Omental fat pad (tissue), 4 donors: ENCODE data around the gene HIKESHI. TPM values are rescaled to one million over a fixed set of nuclear protein-coding genes. Genes with fewer than 3 reads are reported as not detected.

Experiments used
- ATAC-seq: fragments of 150-250 bp; one replicate; pipeline ENCODE4 v1.9.1; 2016; ENCODE audit warnings: mild to moderate bottlenecking, moderate library complexity; ENCODE audit not compliant: low FRiP score
- DNase-seq: peaks from one replicate; pipeline ENCODE4 v3.0.0-alpha.2; 2019; ENCODE audit warnings: low spot score
- total RNA-seq, 4 donors: library from RNA; depleted of rRNA; stranded (reverse); fragments of >200 nt; gene quantifications; one replicate each; pipeline ENCODE4 v1.1.0, GENCODE V29; 2016
- TF ChIP-seq, protein P1 (sequence below), 3 donors: fragments of 450-650 bp; IDR thresholded peaks; one replicate each; pipeline ENCODE4 v1.5.1; 2016 to 2017; ENCODE audit warnings: antibody characterized with exemption in 3 of 3, mild to moderate bottlenecking in 3 of 3, moderate library complexity in 2 of 3

Gene HIKESHI, protein sequence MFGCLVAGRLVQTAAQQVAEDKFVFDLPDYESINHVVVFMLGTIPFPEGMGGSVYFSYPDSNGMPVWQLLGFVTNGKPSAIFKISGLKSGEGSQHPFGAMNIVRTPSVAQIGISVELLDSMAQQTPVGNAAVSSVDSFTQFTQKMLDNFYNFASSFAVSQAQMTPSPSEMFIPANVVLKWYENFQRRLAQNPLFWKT
- 10 to 100 TPM; 19.6 to 38.2 (median 33.9) TPM for total RNA-seq

DNA sequence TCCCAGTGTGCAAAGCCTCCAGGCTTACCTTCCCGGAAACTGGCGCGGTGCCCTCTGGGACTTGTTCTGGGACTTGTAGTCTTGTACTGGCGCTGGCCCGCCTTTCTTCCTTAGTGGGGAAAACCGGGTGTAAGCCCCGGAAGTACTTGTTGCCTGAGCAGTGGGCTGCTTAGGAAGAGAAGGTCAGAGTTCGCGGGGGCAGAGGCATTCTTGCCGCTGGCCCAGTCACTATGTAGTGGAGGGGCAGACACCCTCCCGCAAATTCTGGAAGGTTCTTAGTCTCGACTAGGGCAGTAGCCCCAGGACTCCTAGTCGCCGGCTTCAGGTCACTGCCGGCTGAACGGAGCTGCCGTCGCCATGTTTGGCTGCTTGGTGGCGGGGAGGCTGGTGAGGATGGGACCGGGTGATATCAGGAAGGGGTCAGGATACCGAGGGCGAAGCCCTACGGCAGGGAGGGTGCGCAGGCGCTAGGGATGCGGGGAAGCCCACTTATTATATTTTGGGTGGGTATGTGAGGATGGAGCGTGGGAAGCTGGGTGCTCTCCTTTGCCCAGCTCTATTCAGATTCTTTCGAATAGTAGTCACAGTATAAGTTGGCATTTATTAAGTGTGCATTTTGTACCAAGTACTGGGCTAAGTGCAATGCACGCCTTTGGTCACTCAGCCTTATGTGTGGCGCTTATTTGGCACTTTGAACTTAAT lies at the start of gene HIKESHI:
Gene HIKESHI (plus strand): TSS at position 149 of the 702 bp plus-strand sequence. CDS start 209 bp downstream, at position 358.
- TF ChIP-seq, protein P1, sequence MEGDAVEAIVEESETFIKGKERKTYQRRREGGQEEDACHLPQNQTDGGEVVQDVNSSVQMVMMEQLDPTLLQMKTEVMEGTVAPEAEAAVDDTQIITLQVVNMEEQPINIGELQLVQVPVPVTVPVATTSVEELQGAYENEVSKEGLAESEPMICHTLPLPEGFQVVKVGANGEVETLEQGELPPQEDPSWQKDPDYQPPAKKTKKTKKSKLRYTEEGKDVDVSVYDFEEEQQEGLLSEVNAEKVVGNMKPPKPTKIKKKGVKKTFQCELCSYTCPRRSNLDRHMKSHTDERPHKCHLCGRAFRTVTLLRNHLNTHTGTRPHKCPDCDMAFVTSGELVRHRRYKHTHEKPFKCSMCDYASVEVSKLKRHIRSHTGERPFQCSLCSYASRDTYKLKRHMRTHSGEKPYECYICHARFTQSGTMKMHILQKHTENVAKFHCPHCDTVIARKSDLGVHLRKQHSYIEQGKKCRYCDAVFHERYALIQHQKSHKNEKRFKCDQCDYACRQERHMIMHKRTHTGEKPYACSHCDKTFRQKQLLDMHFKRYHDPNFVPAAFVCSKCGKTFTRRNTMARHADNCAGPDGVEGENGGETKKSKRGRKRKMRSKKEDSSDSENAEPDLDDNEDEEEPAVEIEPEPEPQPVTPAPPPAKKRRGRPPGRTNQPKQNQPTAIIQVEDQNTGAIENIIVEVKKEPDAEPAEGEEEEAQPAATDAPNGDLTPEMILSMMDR (IDR thresholded peaks at IDR 0.05): no peak
- peak; percentile 99 for ATAC-seq
- DNase-seq: peak; percentile 100

DNA sequence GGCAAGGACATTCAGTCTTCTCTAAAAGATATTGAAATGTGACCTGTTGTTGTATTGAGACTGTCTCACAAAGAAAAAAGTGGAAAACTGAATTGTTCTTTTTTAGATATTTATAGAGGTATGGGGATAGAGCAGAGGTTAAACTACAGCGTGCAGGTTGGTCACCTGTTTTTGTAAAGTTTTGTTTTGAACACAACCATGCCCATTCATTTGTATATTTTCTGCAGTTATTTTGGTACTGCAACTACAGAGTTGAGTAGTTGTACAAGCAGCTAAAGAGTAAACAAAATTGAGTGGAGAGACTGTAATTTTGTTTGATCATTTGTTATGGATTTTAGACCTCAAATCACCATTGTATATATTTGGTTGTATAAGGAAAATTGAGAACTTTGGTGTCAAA lies 46.1 kb upstream of the HIKESHI start:
- TF ChIP-seq, protein P1 (IDR thresholded peaks at IDR 0.05): no peak
- DNase-seq (no peak), ATAC-seq (no peak)

DNA sequence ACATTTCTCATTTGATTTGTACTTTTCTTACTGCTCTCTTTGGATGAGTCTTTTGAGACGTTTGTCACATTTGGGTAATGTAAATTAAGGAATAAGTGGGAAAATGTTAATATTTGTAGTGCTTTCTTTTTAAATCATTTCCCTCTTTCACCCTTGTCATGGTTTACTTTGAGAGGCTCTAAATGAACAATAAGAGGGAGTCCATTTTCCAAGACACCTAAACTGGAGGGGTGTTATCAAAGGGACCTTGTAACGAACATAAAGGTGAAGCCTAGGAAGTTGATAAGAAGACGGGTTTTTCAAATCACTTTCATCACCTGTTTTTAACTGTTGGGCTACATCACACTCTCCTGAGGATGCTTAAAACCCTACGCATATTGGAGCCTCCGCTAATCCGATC lies 45.4 kb upstream of the HIKESHI start:
- ATAC-seq: no peak
- no peak for DNase-seq
- TF ChIP-seq, protein P1 (IDR thresholded peaks at IDR 0.05): no peak

DNA sequence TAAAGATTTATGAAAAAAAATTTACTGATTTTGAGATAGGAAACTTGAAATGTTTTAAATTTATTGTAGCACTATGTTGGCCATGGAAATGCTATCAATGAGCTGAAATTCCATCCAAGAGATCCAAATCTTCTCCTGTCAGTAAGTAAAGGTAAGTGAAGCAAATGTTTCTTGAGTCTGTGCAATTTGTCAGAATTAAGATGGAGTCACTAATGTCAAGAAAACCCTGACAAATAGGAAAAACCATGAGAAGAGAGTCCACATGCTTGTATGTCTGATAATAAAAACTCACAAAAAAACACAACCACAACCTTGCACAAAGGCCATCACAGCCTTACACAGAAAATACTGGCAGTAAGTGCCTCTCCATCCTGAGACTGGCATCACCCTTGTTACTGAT lies 44.6 kb upstream of the HIKESHI start:
- DNase-seq (no peak), ATAC-seq (no peak)
- TF ChIP-seq, protein P1 (IDR thresholded peaks at IDR 0.05): no peak

DNA sequence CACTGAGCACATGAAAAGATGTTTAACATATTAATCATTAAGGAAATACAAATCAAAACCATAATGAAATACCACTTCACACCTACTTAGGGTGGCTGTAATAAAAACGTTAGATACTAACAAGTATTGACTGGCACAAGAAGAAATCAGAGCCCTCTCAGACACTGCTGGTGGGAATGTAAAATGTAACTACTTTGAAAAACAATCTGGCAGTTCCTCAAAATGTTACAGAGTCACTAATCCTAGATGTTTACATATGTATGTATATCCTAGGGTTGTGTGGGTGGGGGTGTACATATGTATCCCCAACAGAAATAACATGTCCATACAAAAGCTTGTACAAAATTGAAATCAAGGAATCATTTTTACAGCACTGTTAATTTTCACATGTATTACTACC lies 42.3 kb upstream of the HIKESHI start:
- TF ChIP-seq, protein P1 (IDR thresholded peaks at IDR 0.05): no peak
- no peak for ATAC-seq
- no peak for DNase-seq

DNA sequence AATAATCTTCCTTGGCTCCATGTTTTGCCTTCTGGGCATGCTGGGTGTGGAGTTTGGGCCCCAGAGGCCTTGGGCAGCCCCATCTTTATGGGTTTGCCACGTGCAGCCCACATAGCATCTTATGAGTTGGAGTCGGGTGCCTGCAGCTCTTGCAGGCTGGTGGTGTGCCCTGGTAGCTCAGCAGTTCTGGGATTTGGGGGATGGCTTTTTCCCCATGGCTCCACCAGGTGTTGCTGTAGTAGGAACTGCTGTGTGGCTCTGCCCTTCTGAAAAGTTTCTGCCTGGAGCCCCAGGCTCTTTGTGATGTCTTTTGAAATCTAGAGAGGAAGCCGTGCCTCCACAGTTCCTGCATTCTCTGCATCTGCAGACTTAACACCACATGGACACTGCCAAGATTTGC lies 40.7 kb upstream of the HIKESHI start:
- DNase-seq: no peak
- ATAC-seq: no peak
- TF ChIP-seq, protein P1 (IDR thresholded peaks at IDR 0.05): no peak

DNA sequence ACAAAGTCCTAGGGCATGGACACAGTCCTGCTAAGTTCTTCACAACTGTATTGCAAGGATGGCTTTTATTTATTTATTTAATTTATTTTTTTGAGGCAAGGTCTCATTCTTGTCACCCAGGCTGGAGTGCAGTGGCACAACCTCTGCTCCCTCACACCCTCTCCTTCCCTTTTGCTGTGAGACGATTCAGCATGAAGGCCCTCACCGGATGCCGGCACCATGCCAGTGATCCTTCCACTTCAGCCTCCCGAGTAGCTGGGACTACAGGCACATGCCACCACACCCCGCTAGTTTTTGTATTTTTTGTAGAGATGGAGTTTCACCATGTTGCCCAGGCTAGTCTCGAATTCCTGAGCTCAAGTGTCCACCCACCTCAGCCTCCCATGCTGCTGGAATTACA lies 39.7 kb upstream of the HIKESHI start:
- DNase-seq (no peak), ATAC-seq (no peak)
- TF ChIP-seq, protein P1 (IDR thresholded peaks at IDR 0.05): no peak
